Measurements from ENCODE around the gene SLC25A19. TPM values are rescaled to one million over a fixed set of nuclear protein-coding genes. Genes with fewer than 3 reads are reported as not detected.

Gene SLC25A19
- total RNA-seq, 1 experiment from 2014 or later = 32.0 TPM

DNA sequence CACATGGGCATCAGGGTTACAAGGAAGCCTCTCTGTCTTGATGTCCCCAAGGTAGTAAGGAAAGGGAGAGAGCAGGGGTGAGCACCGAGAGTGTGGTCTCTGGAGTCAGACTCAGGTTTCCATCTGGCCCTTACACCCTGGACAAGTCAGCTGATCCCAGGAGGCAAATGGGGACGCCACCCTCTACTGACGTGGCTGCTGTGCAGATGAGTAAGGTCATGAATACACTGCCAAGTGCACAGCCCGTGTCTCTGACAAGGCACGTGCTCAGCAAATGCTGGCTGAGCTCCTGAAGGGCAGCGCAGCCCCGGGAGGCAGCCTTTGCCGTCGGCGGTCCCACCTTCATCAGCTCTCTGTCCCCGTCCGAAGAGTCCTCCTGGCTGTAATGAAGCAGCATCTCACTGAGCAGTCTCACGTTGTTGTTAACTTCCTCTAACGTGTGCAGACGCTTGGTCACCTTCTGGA is 47.2 kb downstream of the SLC25A19 start:
- DNase-seq (ENCODE audit: low read depth) = no peak

GRCh38 chr17:75241502-75241901 is 47.7 kb downstream of the SLC25A19 start:
- DNase-seq (ENCODE audit: low read depth) = no peak

GRCh38 chr17:75241143-75241430 is 48.1 kb downstream of the SLC25A19 start:
- no peak for DNase-seq (ENCODE audit: low read depth)

GRCh38 chr17:75240394-75241142 is 48.7 kb downstream of the SLC25A19 start:
- DNase-seq (ENCODE audit: low read depth) = peak; percentile 20

GRCh38 chr17:75239778-75240393 is 49.3 kb downstream of the SLC25A19 start:
- no peak for DNase-seq (ENCODE audit: low read depth)

GRCh38 chr17:75239214-75239613 is 50.0 kb downstream of the SLC25A19 start:
- no peak for DNase-seq (ENCODE audit: low read depth)

GRCh38 chr17:75238684-75239191 is 50.5 kb downstream of the SLC25A19 start:
- DNase-seq (ENCODE audit: low read depth) = peak; percentile 48

DNA sequence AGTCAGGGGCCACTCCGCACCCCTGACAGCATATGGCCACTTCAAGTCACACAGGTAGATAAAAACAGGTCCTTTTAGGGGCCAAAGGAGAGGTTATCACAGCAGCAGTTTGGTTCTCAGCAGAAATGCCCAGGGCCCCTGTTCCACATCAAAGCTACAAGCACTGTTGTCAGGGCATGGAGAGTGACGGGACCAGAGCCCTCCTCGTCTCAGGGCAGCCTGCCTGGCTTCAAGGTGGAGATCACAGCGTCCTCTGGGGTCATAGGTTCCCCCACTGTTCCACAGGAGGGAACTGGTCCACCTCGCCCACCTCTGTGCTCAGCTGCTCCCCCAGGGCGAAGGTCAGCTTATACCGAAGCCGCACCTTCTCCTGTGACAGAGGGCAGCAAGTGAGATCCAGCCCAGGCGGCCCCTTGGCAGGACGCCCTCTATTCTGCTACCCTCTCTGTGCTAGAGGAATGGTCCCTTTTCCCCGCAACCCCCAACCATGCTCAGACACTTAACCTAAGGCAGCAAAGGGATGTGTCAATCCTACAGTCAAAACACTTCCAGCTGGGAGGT is 51.1 kb downstream of the SLC25A19 start:
- no peak for DNase-seq (ENCODE audit: low read depth)

DNA sequence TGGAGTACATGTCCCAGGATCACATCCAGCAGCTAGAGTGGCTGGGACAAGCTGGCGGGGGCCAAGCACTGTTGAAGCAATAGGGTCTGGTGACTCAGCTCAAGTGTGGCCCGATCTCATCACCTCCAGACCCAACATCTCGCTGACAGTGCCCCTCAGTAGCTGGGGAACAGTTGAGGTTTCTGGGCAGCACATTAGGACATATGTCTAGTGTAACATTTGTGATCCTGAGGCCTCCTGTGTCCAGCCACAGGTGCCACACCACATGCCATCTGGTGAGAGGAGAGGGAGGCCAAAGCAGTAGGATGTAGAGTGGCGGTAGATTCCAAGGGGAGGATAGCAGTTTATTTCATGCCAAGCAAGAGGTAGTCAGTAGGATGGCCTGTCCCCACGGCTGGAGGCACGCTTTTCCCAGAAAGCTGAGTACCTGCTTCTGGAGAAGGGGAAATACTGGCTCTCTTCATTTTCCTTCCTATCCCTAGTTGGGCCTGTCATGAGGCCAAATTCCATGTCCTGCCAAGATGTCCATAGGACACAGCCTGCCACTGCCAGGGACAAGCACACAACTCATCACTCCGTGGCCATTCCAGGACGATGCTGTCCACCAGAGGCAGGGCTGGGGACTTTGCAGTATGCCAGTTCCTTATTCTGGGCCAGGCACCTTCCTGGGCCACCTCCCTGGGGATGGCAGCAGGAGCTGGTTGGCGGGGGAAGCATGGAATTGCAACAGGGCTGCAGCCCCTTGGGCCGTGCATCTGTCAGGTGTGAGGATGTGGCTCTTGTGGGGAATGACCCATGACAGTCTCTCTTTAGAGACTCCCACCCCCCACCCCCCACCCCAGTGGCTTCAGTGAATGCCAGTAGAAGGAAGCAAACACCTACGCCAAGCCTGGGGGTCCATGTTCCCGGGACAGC is 51.9 kb downstream of the SLC25A19 start:
- DNase-seq (ENCODE audit: low read depth) = no peak

DNA sequence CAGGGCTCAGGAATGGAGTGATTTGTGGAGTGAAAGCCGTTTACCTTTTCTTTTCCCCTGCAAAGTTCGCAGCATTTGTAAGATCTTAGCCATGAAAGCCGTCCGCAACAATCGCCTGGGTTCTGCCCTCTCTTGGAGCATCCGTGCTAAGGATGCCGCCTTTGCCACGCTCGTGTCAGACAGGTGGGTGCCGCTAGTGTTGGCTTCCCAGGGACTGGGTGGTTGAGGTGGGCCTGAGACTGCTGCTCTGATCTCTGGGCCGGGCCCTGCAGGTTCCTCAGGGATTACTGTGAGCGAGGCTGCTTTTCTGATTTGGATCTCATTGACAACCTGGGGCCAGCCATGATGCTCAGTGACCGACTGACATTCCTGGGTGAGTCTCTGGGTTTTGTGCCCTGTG is 56.4 kb downstream of the SLC25A19 start:
- DNase-seq (ENCODE audit: low read depth) = no peak

DNA sequence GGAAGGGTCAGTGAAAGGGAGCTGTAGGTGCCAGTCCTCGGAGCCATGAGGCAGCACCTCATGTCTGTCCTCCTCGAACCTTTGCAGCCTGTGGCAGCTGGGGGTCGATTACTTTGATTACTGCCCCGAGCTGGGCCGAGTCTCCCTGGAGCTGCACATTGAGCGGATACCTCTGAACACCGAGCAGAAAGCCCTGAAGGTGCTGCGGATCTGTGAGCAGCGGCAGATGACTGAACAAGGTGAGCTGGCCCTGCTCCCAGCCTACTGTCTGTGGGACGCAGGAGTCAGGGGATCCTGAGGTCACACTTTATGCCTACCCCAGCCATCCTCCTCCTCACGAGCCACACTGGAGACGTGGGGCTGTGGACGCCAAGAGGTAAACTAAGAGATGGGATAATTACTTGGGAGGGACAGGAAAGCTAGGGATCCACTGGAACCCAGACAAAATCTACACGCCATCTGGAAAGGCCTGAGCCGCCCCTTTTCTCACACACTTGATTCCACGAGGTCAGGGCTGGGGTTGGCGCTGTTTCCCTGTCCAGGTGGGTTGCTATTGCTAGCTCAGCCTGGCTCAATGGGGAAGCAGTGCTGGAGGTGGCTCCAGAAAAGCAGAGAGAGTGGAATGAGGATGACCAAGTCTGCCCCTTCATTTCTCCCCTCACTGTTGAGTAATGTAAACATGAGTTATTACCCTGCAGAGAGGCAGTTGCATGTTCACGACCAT is 57.3 kb downstream of the SLC25A19 start:
- no peak for DNase-seq (ENCODE audit: low read depth)

GRCh38 chr17:75231071-75231470 is 58.2 kb downstream of the SLC25A19 start:
- DNase-seq (ENCODE audit: low read depth) = no peak

DNA sequence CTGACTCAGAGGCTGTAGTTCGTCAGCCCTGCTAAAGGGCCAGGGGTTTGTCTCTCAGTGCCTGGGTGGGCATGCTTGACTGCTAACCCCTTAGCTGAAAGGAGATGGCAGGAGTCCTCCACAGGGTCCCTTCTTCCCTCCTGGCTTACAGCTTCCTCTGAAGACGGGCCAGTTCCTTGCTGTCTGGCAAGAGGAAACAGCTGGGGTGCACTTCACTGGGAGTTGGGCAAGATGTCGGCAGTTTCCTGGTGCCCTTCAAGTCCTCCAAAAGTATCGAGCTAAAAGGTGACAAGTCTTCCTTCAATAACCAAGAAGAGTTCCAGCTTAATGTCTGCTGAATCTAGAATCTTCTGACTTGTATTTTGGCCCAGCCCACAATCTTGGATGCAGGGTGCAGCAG is 60.4 kb downstream of the SLC25A19 start:
- no peak for DNase-seq (ENCODE audit: low read depth)

- no peak for DNase-seq (ENCODE audit: low read depth)
Measured at GRCh38 chr17:75228305-75228704, 60.9 kb downstream of the SLC25A19 start.

GRCh38 chr17:75227729-75228128 is 61.5 kb downstream of the SLC25A19 start:
- DNase-seq (ENCODE audit: low read depth) = no peak

GRCh38 chr17:75225016-75225415 is 64.2 kb downstream of the SLC25A19 start:
- no peak for DNase-seq (ENCODE audit: low read depth)

Other genes starting within 250 kb of the SLC25A19 start
- gene ATP5PD, start 242.5 kb downstream of the SLC25A19 start, total RNA-seq (2014; rRNA removed; shearing (Covaris generic)) = 259 and 270 TPM in 2 replicates
- gene KCTD2, start 242.2 kb downstream of the SLC25A19 start, total RNA-seq (2014; rRNA removed; shearing (Covaris generic)) = 17.2 and 18.6 TPM in 2 replicates
- gene SLC16A5, start 201.5 kb downstream of the SLC25A19 start, total RNA-seq (2014; rRNA removed; shearing (Covaris generic)) = not detected in 2 replicates
- gene ARMC7, start 179.5 kb downstream of the SLC25A19 start, total RNA-seq (2014; rRNA removed; shearing (Covaris generic)) = 8.0 and 8.2 TPM in 2 replicates
- 150 and 161 TPM in 2 replicates for gene NT5C, start 157.7 kb downstream of the SLC25A19 start, total RNA-seq (2014; rRNA removed; shearing (Covaris generic))
- gene JPT1, start 134.9 kb downstream of the SLC25A19 start, total RNA-seq (2014; rRNA removed; shearing (Covaris generic)) = 260 and 308 TPM in 2 replicates
- 314 and 319 TPM in 2 replicates for gene SUMO2, start 106.5 kb downstream of the SLC25A19 start, total RNA-seq (2014; rRNA removed; shearing (Covaris generic))
- 45.1 and 45.6 TPM in 2 replicates for gene NUP85, start 83.8 kb downstream of the SLC25A19 start, total RNA-seq (2014; rRNA removed; shearing (Covaris generic))
- 14.9 and 15.4 TPM in 2 replicates for gene GGA3, start 27.8 kb downstream of the SLC25A19 start, total RNA-seq (2014; rRNA removed; shearing (Covaris generic))
- gene MRPS7, start 27.6 kb downstream of the SLC25A19 start, total RNA-seq (2014; rRNA removed; shearing (Covaris generic)) = 123 and 139 TPM in 2 replicates
- 13.1 and 20.7 TPM in 2 replicates for gene MIF4GD, start 18.2 kb downstream of the SLC25A19 start, total RNA-seq (2014; rRNA removed; shearing (Covaris generic))
- 106 and 134 TPM in 2 replicates for gene GRB2, start 116.2 kb upstream of the SLC25A19 start, total RNA-seq (2014; rRNA removed; shearing (Covaris generic))
- gene TMEM94, start 167.2 kb upstream of the SLC25A19 start, total RNA-seq (2014; rRNA removed; shearing (Covaris generic)) = 22.8 and 24.0 TPM in 2 replicates
- gene CASKIN2, start 226.1 kb upstream of the SLC25A19 start, total RNA-seq (2014; rRNA removed; shearing (Covaris generic)) = 6.7 and 7.4 TPM in 2 replicates
- gene TSEN54, start 227.1 kb upstream of the SLC25A19 start, total RNA-seq (2014; rRNA removed; shearing (Covaris generic)) = 35.9 and 38.8 TPM in 2 replicates
- not detected in 2 replicates for gene LLGL2, start 236.3 kb upstream of the SLC25A19 start, total RNA-seq (2014; rRNA removed; shearing (Covaris generic))

All from HT1080 (cell line).